H1 (cell line): ENCODE data around the gene TNFAIP8L3. TPM values are rescaled to one million over a fixed set of nuclear protein-coding genes. Genes with fewer than 3 reads are reported as not detected.

Experiments
- CTCF ChIA-PET: fragments of 300-600 bp; sonication (Branson Sonifier 250); formaldehyde crosslinking; loops from one replicate; lab custom pipeline; 2021; ENCODE audit not compliant: partially characterized antibody; lab: Charles Lee
- POLR2A ChIA-PET: fragments of 300-600 bp; sonication (Branson Sonifier 250); formaldehyde crosslinking; loops from one replicate; lab custom pipeline; 2021; ENCODE audit warnings: inconsistent platforms; ENCODE audit not compliant: partially characterized antibody; lab: Charles Lee
- DNase-seq, 2 experiments: peaks; one replicate each; pipeline versions ENCODE4 v3.0.0 to v3.0.0-alpha.2; 2010 to 2022; ENCODE audit warnings: low spot score in 2 of 2, low read depth in 1 of 2, mixed read lengths in 1 of 2
- FAIRE-seq: peaks from 2 replicates; lab custom pipeline; 2011; peaks lifted over from hg19 to GRCh38; lab: Jason Lieb, UNC
- H2AFZ ChIP-seq: 2 replicates; pipeline ENCODE4 v1.8.1; 2012; ENCODE audit warnings: low read length, inconsistent platforms
- H2AK5ac ChIP-seq: 2 replicates; pipeline ENCODE4 v1.6.1; 2013; ENCODE audit warnings: low read depth, low read length
- H2BK120ac ChIP-seq: replicated peaks from 2 replicates; pipeline ENCODE3; 2013; ENCODE audit warnings: low read depth, low read length, inconsistent platforms
- H2BK12ac ChIP-seq: 2 replicates; pipeline ENCODE4 v1.6.1; 2013; ENCODE audit warnings: low read depth, low read length
- H2BK15ac ChIP-seq: 2 replicates; pipeline ENCODE4 v1.6.1; 2013; ENCODE audit warnings: low read length
- H2BK20ac ChIP-seq: 2 replicates; pipeline ENCODE4 v1.6.1; 2013; ENCODE audit warnings: low read length
- H2BK5ac ChIP-seq: 2 replicates; pipeline ENCODE4 v1.6.1; 2013; ENCODE audit warnings: low read depth, low read length
- H3K14ac ChIP-seq: 2 replicates; pipeline ENCODE4 v1.6.1; 2013; ENCODE audit warnings: inconsistent platforms; ENCODE audit not compliant: insufficient read length
- H3K18ac ChIP-seq: 2 replicates; pipeline ENCODE4 v1.6.1; 2013; ENCODE audit warnings: low read length; ENCODE audit errors: extremely low read depth
- H3K23ac ChIP-seq: 2 replicates; pipeline ENCODE4 v1.6.1; 2013; ENCODE audit warnings: inconsistent platforms; ENCODE audit not compliant: insufficient read length
- H3K23me2 ChIP-seq: 2 replicates; pipeline ENCODE4 v1.6.1; 2013; ENCODE audit warnings: low read depth, low read length
- H3K27ac ChIP-seq: 2 replicates; pipeline ENCODE4 v1.6.1; 2011; ENCODE audit warnings: low read depth, low read length, inconsistent platforms
- H3K27me3 ChIP-seq, 4 experiments: replicated peaks in 1 of 4; 1 replicate in 1 of 4; 2 replicates in 3 of 4; pipeline versions ENCODE4 v1.6.1 to v1.8.1; 2011 to 2013; ENCODE audit warnings: low read length in 3 of 4, mild to moderate bottlenecking in 3 of 4, inconsistent platforms in 2 of 4, mixed read lengths in 2 of 4, moderate library complexity in 1 of 4; ENCODE audit not compliant: control insufficient read depth in 3 of 4, insufficient read depth in 3 of 4; ENCODE audit errors: extremely low read depth in 1 of 4
- H3K36me3 ChIP-seq, 4 experiments: 2 replicates each; pipeline versions ENCODE4 v1.6.1 to v1.8.1; 2011 to 2013; ENCODE audit warnings: mild to moderate bottlenecking in 4 of 4, low read length in 3 of 4, moderate library complexity in 2 of 4, control low read depth in 1 of 4, inconsistent platforms in 1 of 4; ENCODE audit not compliant: insufficient read depth in 4 of 4, control insufficient read depth in 2 of 4
- H3K4ac ChIP-seq: replicated peaks from 2 replicates; pipeline ENCODE3; 2013; ENCODE audit warnings: low read length, low read depth, mixed read lengths, inconsistent platforms; ENCODE audit not compliant: insufficient read length
- H3K4me1 ChIP-seq, 4 experiments: replicated peaks in 1 of 4; 1 replicate in 1 of 4; 2 replicates in 3 of 4; pipeline versions ENCODE4 v1.6.1 to v1.8.1; 2011 to 2013; ENCODE audit warnings: low read length in 3 of 4, inconsistent platforms in 2 of 4, mixed read lengths in 1 of 4; ENCODE audit not compliant: insufficient read depth in 4 of 4, control insufficient read depth in 3 of 4
- H3K4me2 ChIP-seq, 2 experiments: 2 replicates each; pipeline versions ENCODE4 v1.6.1 to v1.8.1; 2011 to 2013; ENCODE audit warnings: low read depth in 2 of 2, low read length in 2 of 2, control low read depth in 1 of 2, inconsistent platforms in 1 of 2, mild to moderate bottlenecking in 1 of 2; ENCODE audit not compliant: insufficient read depth in 1 of 2
- H3K4me3 ChIP-seq, 4 experiments: fragments of 200-600, 300-600 bp in 1 of 4; sonication (generic), shearing (Covaris generic), sonication (Bioruptor Twin) in 1 of 4; 2 replicates each; pipeline versions ENCODE4 v1.5.1 to v1.8.1; 2011 to 2016; ENCODE audit warnings: low read length in 4 of 4, low read depth in 3 of 4, control low read depth in 2 of 4, inconsistent platforms in 2 of 4, mild to moderate bottlenecking in 2 of 4, mixed read lengths in 1 of 4, moderate library complexity in 1 of 4; ENCODE audit not compliant: insufficient read depth in 2 of 4; ENCODE audit errors: extremely low read depth in 1 of 4
- H3K56ac ChIP-seq: replicated peaks from 2 replicates; pipeline ENCODE3; 2013; ENCODE audit warnings: low read depth, mild to moderate bottlenecking, mixed read lengths, low read length, inconsistent platforms; ENCODE audit not compliant: insufficient read length
- H3K79me1 ChIP-seq: 2 replicates; pipeline ENCODE4 v1.6.1; 2013; ENCODE audit warnings: low read depth, low read length, control low read depth
- H3K79me2 ChIP-seq, 2 experiments: 2 replicates each; pipeline versions ENCODE4 v1.6.1 to v1.8.1; 2012 to 2013; ENCODE audit warnings: low read length in 2 of 2, mild to moderate bottlenecking in 2 of 2, inconsistent platforms in 1 of 2; ENCODE audit not compliant: insufficient read depth in 2 of 2, control insufficient read depth in 1 of 2
- H3K9ac ChIP-seq, 4 experiments: replicated peaks in 1 of 4; 1 replicate in 1 of 4; 2 replicates in 3 of 4; pipeline versions ENCODE4 v1.6.1 to v1.8.1; 2011 to 2013; ENCODE audit warnings: low read depth in 3 of 4, low read length in 3 of 4, control low read depth in 2 of 4, mild to moderate bottlenecking in 2 of 4, moderate library complexity in 2 of 4, inconsistent platforms in 1 of 4; ENCODE audit errors: extremely low read depth in 1 of 4
- H3K9me3 ChIP-seq, 2 experiments: 2 replicates each; pipeline versions ENCODE4 v1.6.1 to v1.8.1; 2012 to 2013; ENCODE audit warnings: mild to moderate bottlenecking in 2 of 2, moderate library complexity in 2 of 2, control low read depth in 1 of 2, inconsistent platforms in 1 of 2, low read depth in 1 of 2, low read length in 1 of 2, mixed read lengths in 1 of 2; ENCODE audit not compliant: insufficient read depth in 2 of 2
- H4K20me1 ChIP-seq, 2 experiments: replicated peaks in 1 of 2; 2 replicates each; pipeline versions ENCODE3 to v1.8.1; 2011 to 2013; ENCODE audit warnings: inconsistent platforms in 2 of 2, low read length in 2 of 2, mild to moderate bottlenecking in 1 of 2; ENCODE audit not compliant: insufficient read depth in 2 of 2, control insufficient read depth in 1 of 2
- H4K5ac ChIP-seq: 2 replicates; pipeline ENCODE4 v1.6.1; 2013; ENCODE audit warnings: low read length, low read depth, mixed read lengths, inconsistent platforms; ENCODE audit not compliant: insufficient read length
- H4K8ac ChIP-seq: 2 replicates; pipeline ENCODE4 v1.8.0; 2013; ENCODE audit warnings: mild to moderate bottlenecking, moderate library complexity, low read length, inconsistent platforms; ENCODE audit not compliant: insufficient read depth; ENCODE audit errors: extremely low read depth
- H4K91ac ChIP-seq: replicated peaks from 2 replicates; pipeline ENCODE3; 2013; ENCODE audit warnings: low read length, mixed read lengths, inconsistent platforms; ENCODE audit not compliant: insufficient read length
- CHD1 ChIP-seq: IDR thresholded peaks from 2 replicates; pipeline ENCODE4 v1.6.1; 2012; ENCODE audit warnings: low read depth, low read length, improper control_type of control experiment
- GABPA ChIP-seq: IDR thresholded peaks from 2 replicates; pipeline ENCODE4 v1.6.1; 2011; ENCODE audit warnings: mild to moderate bottlenecking, low read length, moderate library complexity, borderline replicate concordance; ENCODE audit not compliant: insufficient read depth
- polyA plus RNA-seq, 7 experiments: library from polyadenylated mRNA; depleted of rRNA in 3 of 7; stranded (reverse) in 5 of 7; unstranded in 2 of 7; fragments of >200 nt in 5 of 7; fragments of 200-250 nt in 2 of 7; gene quantifications; 1 replicate in 5 of 7; 2 replicates in 1 of 7; 4 replicates in 1 of 7; pipeline versions ENCODE4 v1.2.1 to v1.2.3, GENCODE V29; 2011 to 2013; ENCODE audit warnings: missing spikeins in 2 of 7, mixed read lengths in 2 of 7
- total RNA-seq: library from RNA; stranded (reverse); fragmentation: NEBNext Ultra II Directional; extraction: Animal tissue kit (Norgen Biotek cat#: 25700); gene quantifications from 2 replicates; pipeline ENCODE4 v1.2.1, GENCODE V29; 2021

The TNFAIP8L3 gene
- total and polyA plus RNA-seq, 2 of the 8 experiments (the other 6 are each of a cell fraction or from before 2014, with no cell fraction given), result 0.23 to 0.67 TPM

- no peak overlapping the region for H2BK120ac ChIP-seq
- no peak overlapping the region for H2BK5ac ChIP-seq
- no peak overlapping the region for H4K8ac ChIP-seq
- H2BK12ac ChIP-seq, result no peak overlapping the region
- no peaks in the 10 kb centered on the region for H3K36me3 ChIP-seq
- no peak overlapping the region for H4K5ac ChIP-seq
- TF ChIP-seq GABPA, result no peak
- TF ChIP-seq CHD1, result no peak
- no peak overlapping the region for H3K23ac ChIP-seq
- no peaks in the 10 kb centered on the region for H3K79me2 ChIP-seq
- no peak overlapping the region for H3K27ac ChIP-seq
- POLR2A ChIA-PET, result interaction anchor here (1.1 kb wide), 1 partner anchor 9 kb away, joined by 3 read pairs; no protein-coding TSS in a partner anchor
- H3K4me2 ChIP-seq, result no peak overlapping the region
- no peak overlapping the region for H2BK15ac ChIP-seq
- no peak overlapping the region for H3K14ac ChIP-seq
- H3K23me2 ChIP-seq, result no peaks in the 10 kb centered on the region
- H4K20me1 ChIP-seq, result no peaks in the 10 kb centered on the region
- H3K18ac ChIP-seq, result no peak overlapping the region
- CTCF ChIA-PET, result interaction anchor here (1.9 to 3.3 kb wide), 2 partner anchors 11 to 114 kb away, joined by 8 read pairs; no protein-coding TSS in a partner anchor
- no peak overlapping the region for H4K91ac ChIP-seq
- H3K9me3 ChIP-seq, result no peaks in the 10 kb centered on the region
- H3K4me1 ChIP-seq, result peaks cover 0 to 4% (median 0%) of the 10 kb centered on the region in 4 experiments; a peak in 1 of 7 replicates
- no peak overlapping the region for H3K9ac ChIP-seq
- H3K4ac ChIP-seq, result no peak overlapping the region
- H3K4me3 ChIP-seq, result no peak overlapping the region
- DNase-seq, result no peak
- H3K79me1 ChIP-seq, result no peaks in the 10 kb centered on the region
- H2BK20ac ChIP-seq, result no peak overlapping the region
- H2AK5ac ChIP-seq, result no peak overlapping the region
- no peaks in the 10 kb centered on the region for H3K27me3 ChIP-seq
- no peak overlapping the region for H3K56ac ChIP-seq
- H2AFZ ChIP-seq, result no peak overlapping the region
- no peak for FAIRE-seq
Measured at GRCh38 chr15:51048308-51048707, 46.4 kb downstream of the TNFAIP8L3 start.
